ENCODE measurements around the gene LRP1B. TPM values are rescaled to one million over a fixed set of nuclear protein-coding genes. Genes with fewer than 3 reads are reported as not detected.

Gene LRP1B
- total and polyA plus RNA-seq, 2 of the 8 experiments (the other 6 are each of a cell fraction or from before 2014, with no cell fraction given) = 0.03 TPM; not detected in 1

GRCh38 chr2:141411419-141411818, 719.4 kb downstream of the LRP1B start (continued):
- TF ChIP-seq SIN3A (conservative IDR thresholded peaks at IDR 0.05 in 1 of 2, IDR thresholded peaks at IDR 0.05 in 1 of 2; ENCODE audit: low read depth in 1 of 2, low read length in 2 of 2) (no peak), HDAC2 (IDR thresholded peaks at IDR 0.05; ENCODE audit: borderline replicate concordance in 1 of 2, low read depth in 2 of 2, low read length in 2 of 2) (no peak), CBX8 (IDR thresholded peaks at IDR 0.05; ENCODE audit: borderline replicate concordance, low read depth, low read length) (no peak), GTF2F1 (IDR thresholded peaks at IDR 0.05; ENCODE audit: borderline replicate concordance, low read depth, low read length) (no peak), HDAC6 (IDR thresholded peaks at IDR 0.05; ENCODE audit: low read depth, low read length) (no peak)

Data from H1 (cell line).